RKO (cell line): ENCODE measurements around the gene FAM209A.
"Not testable (repeated sequence)": the region's sequence is repeated elsewhere in the genome, so short reads cannot be mapped to it uniquely, and the experiment has no call there.

Experiments
- DNase-seq: peaks from one replicate; pipeline ENCODE4 v3.0.0-alpha.2; 2016; ENCODE audit warnings: low spot score

FAM209A gene, protein sequence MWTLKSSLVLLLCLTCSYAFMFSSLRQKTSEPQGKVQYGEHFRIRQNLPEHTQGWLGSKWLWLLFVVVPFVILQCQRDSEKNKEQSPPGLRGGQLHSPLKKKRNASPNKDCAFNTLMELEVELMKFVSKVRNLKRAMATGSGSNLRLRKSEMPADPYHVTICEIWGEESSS

DNA sequence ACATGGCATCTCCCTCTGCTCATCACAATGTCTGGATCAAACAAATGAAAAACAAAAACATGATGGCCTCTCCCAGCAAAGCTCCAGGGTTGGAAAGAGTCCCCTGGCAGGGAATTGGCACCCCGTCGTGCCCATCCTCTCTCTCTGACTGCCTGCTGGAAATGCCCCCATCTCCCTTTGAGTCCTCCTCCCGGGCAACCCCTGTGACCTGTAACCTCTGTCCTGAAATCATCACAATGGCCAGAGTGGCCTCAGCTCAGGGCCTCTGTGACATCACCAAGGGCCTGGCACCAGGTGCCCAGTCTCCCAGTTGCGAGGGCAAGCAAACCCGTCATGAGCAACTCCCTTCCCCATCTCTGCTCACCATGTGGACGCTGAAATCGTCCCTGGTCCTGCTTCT, at the start of gene FAM209A:
FAM209A (plus strand) TSS at position 301 of the 400 bp plus-strand sequence; CDS start at position 366, 65 bp downstream.
- DNase-seq = not testable (repeated sequence)

DNA sequence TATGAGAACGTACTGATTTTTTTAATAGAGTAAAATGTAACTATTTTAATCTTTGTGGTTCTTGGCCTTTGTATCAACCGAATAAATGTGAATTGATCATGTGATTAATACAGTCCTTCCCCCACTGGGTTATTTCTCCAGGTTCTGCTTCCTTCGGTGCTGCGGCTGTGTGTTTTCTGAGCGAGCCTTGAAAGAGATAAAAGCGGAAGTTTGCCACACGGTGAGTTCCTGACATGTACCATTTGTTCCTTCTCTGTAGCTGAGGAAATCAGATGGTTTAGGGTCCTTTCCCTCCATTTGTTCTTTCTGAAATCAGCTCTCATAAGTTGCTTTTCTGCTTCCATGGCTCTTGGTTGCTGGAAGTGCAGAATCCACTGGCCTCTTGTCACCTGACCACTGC, 40.6 kb upstream of the FAM209A start:
- no peak for DNase-seq

DNA sequence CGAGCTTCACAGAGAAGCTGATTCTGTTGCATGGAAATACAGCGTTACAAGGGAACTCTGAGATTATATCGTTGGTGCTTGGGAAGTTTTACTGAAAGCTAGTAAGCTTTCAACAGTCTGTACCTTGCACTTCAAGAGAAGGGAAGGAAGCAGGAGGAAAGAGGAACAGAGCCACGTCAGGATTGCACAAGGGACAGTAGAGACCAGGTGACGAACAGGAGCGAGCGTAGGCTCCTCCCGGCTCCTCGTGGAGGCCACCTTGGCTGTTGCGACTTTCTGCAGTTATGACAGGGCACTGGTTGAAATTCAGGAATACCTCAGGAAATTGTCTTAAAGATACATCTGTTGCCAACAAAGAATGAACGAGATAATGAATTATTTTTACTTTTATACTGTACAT, 37.3 kb upstream of the FAM209A start:
- DNase-seq = no peak

- DNase-seq = no peak
Measured at GRCh38 chr20:56488566-56488965, 36.0 kb upstream of the FAM209A start.

DNA sequence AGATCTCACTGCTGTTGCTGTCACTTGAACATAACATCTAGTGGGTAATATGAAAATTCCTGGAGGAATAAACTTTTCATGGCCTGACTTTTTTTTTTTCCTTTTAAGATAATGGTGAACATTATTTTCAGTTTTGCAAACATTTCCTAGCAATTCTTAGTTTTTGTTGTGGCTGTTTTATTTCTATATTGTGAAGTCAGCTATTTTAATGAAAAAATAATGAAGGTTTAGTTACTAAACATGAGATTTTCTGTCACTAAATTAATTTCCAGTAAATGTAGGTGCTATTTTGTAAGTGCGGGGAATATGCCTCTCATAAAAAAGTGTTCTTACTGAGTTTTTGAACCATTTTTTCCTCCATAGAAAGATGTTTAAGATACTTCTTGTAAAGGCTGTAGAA, 23.4 kb upstream of the FAM209A start:
- no peak for DNase-seq

GRCh38 chr20:56503916-56504315, 20.6 kb upstream of the FAM209A start:
- DNase-seq = no peak

GRCh38 chr20:56504373-56505005, 20.1 kb upstream of the FAM209A start:
- DNase-seq = no peak

- no peak for DNase-seq
Measured at GRCh38 chr20:56506103-56506502, 18.4 kb upstream of the FAM209A start.

- no peak for DNase-seq
Measured at GRCh38 chr20:56511926-56512325, 12.6 kb upstream of the FAM209A start.

- no peak for DNase-seq
Measured at GRCh38 chr20:56513161-56514150, 11.1 kb upstream of the FAM209A start.

DNA sequence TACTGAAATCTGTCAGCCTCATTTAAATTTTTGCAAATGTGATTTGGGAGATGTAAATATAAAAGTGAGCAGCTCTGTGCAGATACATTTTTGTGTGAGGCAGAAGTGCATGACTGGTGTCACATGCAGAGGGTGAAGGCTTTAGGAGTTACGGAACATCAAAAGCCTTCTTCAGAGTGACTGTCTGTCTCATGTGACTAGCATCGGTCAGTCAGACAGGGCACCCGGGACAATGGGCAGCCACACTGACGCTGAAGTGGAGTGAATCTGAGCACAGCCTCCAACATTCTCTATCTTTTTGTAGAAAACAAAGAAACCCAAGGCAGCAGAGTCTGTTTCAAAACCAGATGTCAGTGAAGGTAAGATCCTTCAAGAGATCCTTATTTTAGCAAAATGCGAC, 7.9 kb upstream of the FAM209A start:
- DNase-seq = no peak

DNA sequence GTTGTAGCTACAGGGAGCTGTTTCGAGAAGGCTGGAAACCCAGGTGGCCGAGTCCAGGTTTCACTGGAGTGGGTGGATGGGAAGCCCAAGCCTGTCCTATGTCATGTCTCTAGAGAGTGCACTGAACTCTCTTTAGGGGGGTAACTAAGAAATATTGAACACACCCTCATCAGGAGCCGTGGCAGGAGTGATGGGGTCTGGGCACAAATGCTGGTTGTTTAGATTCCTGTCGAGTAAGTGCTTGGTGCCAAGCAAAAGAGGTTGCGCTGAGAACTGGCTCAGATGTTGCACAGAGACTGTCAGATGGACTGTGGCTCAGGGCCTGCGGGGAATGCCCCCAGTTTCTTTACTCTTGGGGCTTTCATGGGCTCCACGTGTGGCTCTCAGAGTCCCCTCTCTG, 7.3 kb upstream of the FAM209A start:
- no peak for DNase-seq

DNA sequence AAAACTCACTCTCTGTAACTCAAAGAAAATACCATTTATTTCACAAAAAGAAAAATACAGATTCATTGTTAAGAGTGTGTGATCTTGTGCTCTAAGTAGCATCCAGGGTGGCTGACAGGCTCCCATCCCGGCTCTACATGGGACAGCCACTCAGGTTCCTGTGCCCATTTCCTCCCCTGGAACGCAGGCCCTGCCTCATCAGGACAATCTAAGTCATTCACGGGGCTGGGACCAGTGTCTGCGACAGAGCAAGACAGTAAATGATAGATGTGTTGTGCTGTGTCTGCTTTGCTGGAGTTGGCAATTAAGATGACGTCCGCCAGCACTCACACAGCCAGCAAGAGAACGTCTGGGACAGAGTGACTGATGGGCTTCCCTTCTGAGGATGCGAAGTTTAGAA, 6.9 kb upstream of the FAM209A start:
- no peak for DNase-seq

GRCh38 chr20:56518126-56518525, 6.4 kb upstream of the FAM209A start:
- no peak for DNase-seq

DNA sequence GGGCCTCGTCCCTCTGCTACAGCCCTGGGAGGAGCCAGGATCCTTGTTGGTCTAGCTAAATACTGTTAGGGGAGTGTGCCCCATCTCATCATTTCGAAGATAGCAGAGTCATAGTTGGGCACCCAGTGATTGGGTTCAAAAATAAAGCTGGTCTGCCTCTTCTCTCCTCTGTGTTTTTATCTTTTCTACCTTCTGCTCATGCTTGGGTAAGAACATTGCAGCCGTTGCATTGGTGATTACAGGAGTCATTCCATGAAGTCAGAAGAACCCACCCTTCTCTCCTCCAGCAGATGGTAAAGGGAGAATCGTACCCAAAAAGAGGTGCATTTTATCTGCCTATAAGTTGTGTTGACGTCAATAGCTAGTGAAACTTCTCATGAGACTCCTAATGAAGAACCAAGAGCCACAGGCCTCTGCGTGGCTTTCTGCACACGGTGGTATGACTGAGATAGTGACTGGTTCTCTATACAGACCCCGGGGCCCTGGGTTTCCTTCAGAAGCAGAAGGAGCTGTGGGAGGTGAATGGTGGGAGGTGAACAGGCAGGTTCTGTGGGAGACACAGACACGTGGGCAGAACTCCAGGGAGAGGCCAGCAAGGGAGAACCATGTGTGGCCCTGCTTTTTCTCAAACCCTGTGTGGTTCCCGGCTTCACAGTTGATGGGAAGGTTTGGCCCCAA, 5.7 kb upstream of the FAM209A start:
- no peak for DNase-seq

GRCh38 chr20:56519551-56519950, 5.0 kb upstream of the FAM209A start:
- DNase-seq = no peak

DNA sequence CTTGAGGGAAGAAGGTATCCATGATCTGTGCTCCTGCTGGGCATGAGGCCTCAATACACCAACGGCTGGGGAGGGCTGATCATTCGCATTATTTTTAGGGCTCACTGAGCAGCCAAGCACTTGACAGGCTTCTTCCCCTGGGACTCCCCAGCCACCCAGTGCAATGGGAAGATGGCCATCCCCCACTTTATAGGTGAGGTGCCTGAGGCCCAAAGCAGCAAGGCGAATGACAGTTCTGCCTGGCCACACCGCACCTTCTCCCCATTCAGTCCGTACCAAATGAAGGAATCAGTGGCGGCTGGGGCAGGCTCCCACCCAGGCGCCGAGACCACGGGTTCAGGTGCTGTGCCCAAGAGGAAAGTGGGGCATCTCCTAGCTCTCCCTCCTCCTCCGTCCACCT, 4.4 kb upstream of the FAM209A start:
- DNase-seq = no peak

GRCh38 chr20:56520746-56521354, 3.7 kb upstream of the FAM209A start:
- DNase-seq = not testable (repeated sequence)

DNA sequence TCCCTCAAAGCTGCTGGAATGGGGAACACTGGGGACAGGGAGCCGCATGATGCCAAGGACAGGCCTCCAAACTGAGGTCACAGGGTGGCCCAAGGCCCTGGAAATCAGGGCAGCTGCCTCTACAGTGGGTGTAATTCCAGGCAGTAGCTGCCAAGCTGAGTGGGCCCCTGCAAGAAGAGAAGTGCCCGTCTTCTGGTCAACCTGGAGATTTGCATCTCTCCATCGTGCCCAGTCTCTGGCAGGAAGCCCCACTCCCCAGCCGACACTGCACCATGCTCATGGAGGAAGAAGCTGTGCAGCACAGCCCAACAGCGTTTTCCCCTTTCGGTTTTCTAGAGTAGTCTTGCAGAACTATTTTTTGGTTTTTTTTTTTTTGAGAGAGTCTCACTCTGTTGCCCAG, 2.2 kb upstream of the FAM209A start:
- DNase-seq = no peak

- no peak for DNase-seq
Measured at GRCh38 chr20:56527521-56527920, 3.0 kb downstream of the FAM209A start.

GRCh38 chr20:56532946-56533345, 8.4 kb downstream of the FAM209A start, which contains the start of gene FAM209B:
FAM209B (plus strand) TSS chr20:56533246; CDS start chr20:56533342, 96 bp downstream.
- not testable (repeated sequence) for DNase-seq

GRCh38 chr20:56537997-56538396, 13.5 kb downstream of the FAM209A start:
- no peak for DNase-seq
